Endothelial cell of umbilical vein (primary cell): Measurements from ENCODE around the gene DDX31. TPM values are rescaled to one million over a fixed set of nuclear protein-coding genes. Genes with fewer than 3 reads are reported as not detected.

Experiments used
- BruUV-seq: library from RNA; stranded (reverse); fragments of 400-500 nt; replicated peaks from 2 replicates; lab custom pipeline; 2021; lab: Mats Ljungman, UMichigan
- CTCF ChIA-PET: fragments of 300-600, 350-600 bp; sonication (Branson Sonifier 250); formaldehyde crosslinking; loops from one replicate; lab custom pipeline; 2021; ENCODE audit warnings: antibody characterized with exemption, inconsistent platforms; lab: Charles Lee
- POLR2A ChIA-PET: fragments of 300-600, 350-600 bp; sonication (Branson Sonifier 250); formaldehyde crosslinking; loops from one replicate; lab custom pipeline; 2021; ENCODE audit warnings: antibody characterized with exemption, inconsistent platforms; lab: Charles Lee
- DNase-seq: peaks from one replicate; pipeline ENCODE4 v3.0.0-alpha.2; 2011; ENCODE audit warnings: low read depth, low spot score
- FAIRE-seq: peaks from 2 replicates; lab custom pipeline; 2011; peaks lifted over from hg19 to GRCh38; lab: Jason Lieb, UNC
- H2AFZ ChIP-seq: 2 replicates; pipeline ENCODE4 v1.6.0; 2012; ENCODE audit warnings: low read depth, low read length, control low read depth, inconsistent platforms
- H3K27ac ChIP-seq: 2 replicates; pipeline ENCODE4 v1.5.1; 2011; ENCODE audit warnings: low read depth, mild to moderate bottlenecking, control low read depth, low read length, moderate library complexity; ENCODE audit not compliant: insufficient read depth
- H3K27me3 ChIP-seq, 2 experiments: 2 replicates each; pipeline versions ENCODE4 v1.6.0 to v1.6.1; 2011; ENCODE audit warnings: low read length in 2 of 2, mixed read lengths in 1 of 2; ENCODE audit not compliant: control insufficient read depth in 2 of 2, insufficient read depth in 2 of 2
- H3K36me3 ChIP-seq, 2 experiments: 2 replicates in 1 of 2; 3 replicates in 1 of 2; pipeline ENCODE4 v1.5.1; 2011; ENCODE audit warnings: low read length in 2 of 2, mild to moderate bottlenecking in 1 of 2, moderate library complexity in 1 of 2; ENCODE audit not compliant: control insufficient read depth in 2 of 2, insufficient read depth in 2 of 2; ENCODE audit errors: extremely low read depth in 1 of 2
- H3K4me1 ChIP-seq: 3 replicates; pipeline ENCODE4 v1.5.1; 2011; ENCODE audit warnings: mild to moderate bottlenecking, low read length; ENCODE audit not compliant: control insufficient read depth, insufficient read depth; ENCODE audit errors: extremely low read depth
- H3K4me2 ChIP-seq: 2 replicates; pipeline ENCODE4 v1.6.1; 2011; ENCODE audit warnings: low read length, control low read depth, mixed read lengths; ENCODE audit not compliant: insufficient read depth
- H3K4me3 ChIP-seq, 3 experiments: fragments of 200-600 bp in 1 of 3; sonication (generic), shearing (Covaris generic) in 1 of 3; replicated peaks in 1 of 3; 2 replicates each; pipeline ENCODE4 v1.5.1; 2011 to 2016; ENCODE audit warnings: control low read depth in 3 of 3, low read length in 3 of 3, mild to moderate bottlenecking in 2 of 3, inconsistent platforms in 1 of 3, low read depth in 1 of 3, moderate library complexity in 1 of 3; ENCODE audit not compliant: insufficient read depth in 1 of 3
- H3K79me2 ChIP-seq: 2 replicates; pipeline ENCODE4 v1.6.0; 2012; ENCODE audit warnings: low read length, inconsistent platforms; ENCODE audit not compliant: control insufficient read depth, insufficient read depth
- H3K9ac ChIP-seq: replicated peaks from 2 replicates; pipeline ENCODE3; 2011; ENCODE audit warnings: low read length, control low read depth; ENCODE audit not compliant: insufficient read depth; ENCODE audit errors: extremely low read depth
- H3K9me1 ChIP-seq: replicated peaks from 3 replicates; pipeline ENCODE4 v1.6.0; 2011; ENCODE audit warnings: mild to moderate bottlenecking, low read length; ENCODE audit not compliant: control insufficient read depth, insufficient read depth; ENCODE audit errors: extremely low read depth
- H3K9me3 ChIP-seq: replicated peaks from 2 replicates; pipeline ENCODE4 v1.5.1; 2012; ENCODE audit warnings: low read length, inconsistent platforms; ENCODE audit not compliant: control insufficient read depth, insufficient read depth
- H4K20me1 ChIP-seq: replicated peaks from 2 replicates; pipeline ENCODE3; 2011; ENCODE audit warnings: mild to moderate bottlenecking, low read length; ENCODE audit not compliant: control insufficient read depth, insufficient read depth; ENCODE audit errors: extremely low read depth
- CTCF ChIP-seq, 2 donors: IDR thresholded peaks; 1 replicate in 1 of 2; 2 replicates in 1 of 2; pipeline ENCODE4 v1.5.1; 2011; ENCODE audit warnings: low read length in 2 of 2, mild to moderate bottlenecking in 2 of 2, moderate library complexity in 2 of 2, control low read depth in 1 of 2, inconsistent platforms in 1 of 2, low read depth in 1 of 2; ENCODE audit not compliant: insufficient read depth in 1 of 2; ENCODE audit errors: extremely low read depth in 1 of 2
- EZH2 ChIP-seq: IDR thresholded peaks from 2 replicates; pipeline ENCODE4 v1.6.1; 2012; ENCODE audit warnings: borderline replicate concordance, low read depth, mild to moderate bottlenecking, moderate library complexity, low read length, inconsistent platforms; ENCODE audit not compliant: severe bottlenecking
- FOS ChIP-seq: IDR thresholded peaks from 2 replicates; pipeline ENCODE4 v1.6.1; 2011; ENCODE audit warnings: mild to moderate bottlenecking, low read length, moderate library complexity, borderline replicate concordance; ENCODE audit not compliant: insufficient read depth
- GATA2 ChIP-seq: IDR thresholded peaks from 2 replicates; pipeline ENCODE4 v1.7.0; 2011; ENCODE audit warnings: low read depth, mild to moderate bottlenecking, moderate library complexity, mixed read lengths, low read length; ENCODE audit not compliant: insufficient read length, insufficient read depth
- JUN ChIP-seq: IDR thresholded peaks from 2 replicates; pipeline ENCODE4 v1.6.1; 2011; ENCODE audit warnings: borderline replicate concordance, low read depth; ENCODE audit not compliant: insufficient read length, insufficient read depth
- MAX ChIP-seq: IDR thresholded peaks from 2 replicates; pipeline ENCODE4 v1.6.1; 2011; ENCODE audit not compliant: insufficient read depth, insufficient read length
- MYC ChIP-seq: IDR thresholded peaks from one replicate; pipeline ENCODE4 v1.6.1; 2011; ENCODE audit warnings: mild to moderate bottlenecking, low read depth, low read length
- POLR2A ChIP-seq: IDR thresholded peaks from 2 replicates; pipeline ENCODE4 v1.6.1; 2012; ENCODE audit warnings: low read depth, mild to moderate bottlenecking, control low read depth, low read length
- POLR2AphosphoS5 ChIP-seq: IDR thresholded peaks from 2 replicates; pipeline ENCODE4 v1.6.1; 2012; ENCODE audit warnings: low read depth, mild to moderate bottlenecking, control low read depth, low read length, moderate library complexity; ENCODE audit not compliant: insufficient read depth
- dilution Hi-C: fragments of 300-500 bp; cut with MboI; formaldehyde crosslinking; loops from one replicate; pipeline ENCODE4 v1.15.0; 2019; ENCODE audit warnings: low sequenced_read_pairs; ENCODE audit not compliant: extremely low pct_ligation_motif_present
- intact Hi-C: fragments of 100-400 bp; cut with micrococcal nuclease; formaldehyde crosslinking; loops from one replicate; pipeline ENCODE4 v1.10.0; 2022
- polyA plus RNA-seq, 4 experiments: library from polyadenylated mRNA; depleted of rRNA in 3 of 4; stranded (reverse) in 3 of 4; unstranded in 1 of 4; fragments of >200 nt; gene quantifications; 2 replicates each; pipeline versions ENCODE4 v1.2.1 to v1.2.3, GENCODE V29; 2011 to 2012; ENCODE audit warnings: missing spikeins in 1 of 4
- total RNA-seq: library from RNA; stranded (reverse); gene quantifications from 2 replicates; pipeline ENCODE4 v1.2.3, GENCODE V29; 2021

The DDX31 gene
- total and polyA plus RNA-seq, 2 donors (not counting 3 experiments of a cell fraction or from before 2014, with no cell fraction given), result 8.0 to 16.3 TPM

GRCh38 chr9:132596200-132596599, 73.6 kb downstream of the DDX31 start:
- Histone ChIP-seq H3K4me2 (no peak overlapping the region), H4K20me1 (no peaks in the 10 kb centered on the region), H2AFZ (no peak overlapping the region), H3K9me1 (no peaks in the 10 kb centered on the region), H3K36me3 (peaks cover 0 to 7% of the 10 kb centered on the region in 2 experiments), H3K4me3 (no peak overlapping the region), H3K27me3 (peaks cover 11 to 12% of the 10 kb centered on the region in 2 experiments), H3K27ac (no peak overlapping the region), H3K79me2 (no peaks in the 10 kb centered on the region), H3K9me3 (no peaks in the 10 kb centered on the region), H3K9ac (no peak overlapping the region), H3K4me1 (no peaks in the 10 kb centered on the region)
- dilution Hi-C loops, result no loop called here
- POLR2A ChIA-PET, result no interaction called here
- CTCF ChIA-PET, result no interaction called here
- no peak for DNase-seq
- intact Hi-C loops, result no loop called here
- no TSS peak for BruUV-seq
- FAIRE-seq, result no peak
- TF ChIP-seq EZH2 (no peak), POLR2A (no peak), MYC (no peak), MAX (no peak), CTCF (IDR thresholded peaks at IDR 0.05; ENCODE audit: extremely low read depth in 1 of 2, insufficient read depth in 1 of 2, low read depth in 1 of 2, low read length in 2 of 2) (no peak), GATA2 (no peak), POLR2AphosphoS5 (no peak), JUN (no peak), FOS (no peak)
